Adrenal gland (tissue), 12 donors: Measurements from ENCODE around the gene DPEP1. TPM values are rescaled to one million over a fixed set of nuclear protein-coding genes. Genes with fewer than 3 reads are reported as not detected.

Source experiments
- DNase-seq, 7 donors: peaks; one replicate each; pipeline ENCODE4 v3.0.0-alpha.2; 2019 to 2020
- H3K27ac ChIP-seq, 5 donors: fragments of 200-600 bp; sonication (generic) in 4 of 5; 1 replicate in 3 of 5; 2 replicates in 2 of 5; pipeline versions ENCODE4 v1.5.1 to v1.8.0; 2016 to 2020; ENCODE audit warnings: mild to moderate bottlenecking in 1 of 5
- H3K27me3 ChIP-seq: fragments of 200-600 bp; 2 replicates; pipeline ENCODE4 v1.8.0; 2021
- H3K36me3 ChIP-seq, 2 donors: fragments of 200-600 bp; replicated peaks in 1 of 2; 1 replicate in 1 of 2; 2 replicates in 1 of 2; pipeline versions ENCODE4 v1.5.1 to v1.8.0; 2018 to 2022
- H3K4me1 ChIP-seq, 2 donors: fragments of 200-600 bp; replicated peaks in 1 of 2; 1 replicate in 1 of 2; 2 replicates in 1 of 2; pipeline versions ENCODE4 v1.5.1 to v1.8.0; 2018 to 2021
- H3K4me3 ChIP-seq, 4 donors: fragments of 200-600 bp; sonication (generic) in 3 of 4; one replicate each; pipeline ENCODE4 v1.5.1; 2016 to 2018
- H3K9me3 ChIP-seq, 3 donors: fragments of 200-600 bp; sonication (generic) in 1 of 3; replicated peaks in 1 of 3; 1 replicate in 2 of 3; 2 replicates in 1 of 3; pipeline versions ENCODE4 v1.5.1 to v1.8.0; 2016 to 2021
- POLR2A ChIP-seq, 2 donors: fragments of 450-650 bp; IDR thresholded peaks; one replicate each; pipeline ENCODE4 v1.6.1; 2017; ENCODE audit warnings: antibody characterized with exemption in 2 of 2, mild to moderate bottlenecking in 2 of 2, moderate library complexity in 1 of 2
- WGBS, 4 donors: extraction: QIAGEN DNeasy Blood & Tissue Kit in 2 of 4; methylation state at CpG; one replicate each; pipeline versions ENCODE4 v1.1.5 to v1.1.7; 2013 to 2017; 5-methylcytosine and 5-hydroxymethylcytosine counted together
- intact Hi-C, 2 donors: fragments of 100-400 bp; cut with DNase I; formaldehyde crosslinking; loops; one replicate each; pipeline versions ENCODE4 v1.14.1 to v1.15.0; 2022 to 2023
- polyA plus RNA-seq, 3 donors: library from polyadenylated mRNA; stranded (reverse); fragments of 200-250 nt in 2 of 3; fragments of 350-450 nt in 1 of 3; fragmentation: Illumina TruSeq in 1 of 3; extraction: RNeasy Lipid Tissue Mini Kit (QIAGEN cat#74804) in 1 of 3; gene quantifications; one replicate each; pipeline ENCODE4 v1.2.3, GENCODE V29; 2013 to 2014
- total RNA-seq, 9 donors: library from RNA; depleted of rRNA in 4 of 9; stranded (reverse); fragments of >200 nt in 4 of 9; fragments of 120-200 nt in 1 of 9; fragmentation: NEBNext Ultra II Directional in 1 of 9; extraction: Animal tissue kit (Norgen Biotek cat#: 25700) in 1 of 9; gene quantifications; one replicate each; pipeline versions ENCODE4 v1.1.0 to v1.2.4, GENCODE V29; 2013 to 2023
- TF ChIP-seq, protein P1 (sequence below), 6 experiments: fragments of 450-650 bp in 4 of 6; fragments of 200-600 bp in 2 of 6; sonication (generic) in 1 of 6; IDR thresholded peaks; 1 replicate in 5 of 6; 2 replicates in 1 of 6; pipeline versions ENCODE4 v1.5.1 to v1.8.0; 2016 to 2021; ENCODE audit warnings: antibody characterized with exemption in 6 of 6, mild to moderate bottlenecking in 2 of 6, moderate library complexity in 1 of 6
- donor health status: healthy with polysubstance abuse.
- donor health status: Bipolar disorder and iron deficiency.
- donor health status: DM: yes; HTN: yes; CAD: no.
- donor health status: DM: no; HTN: no; CAD: no.
- donor health status: DM: no; HTN: no; CAD: no.
- donor health status: DM: yes; HTN: yes; CAD: no.

The DPEP1 gene
- total and polyA plus RNA-seq, 12 donors: 0.44 to 27.3 (median 4.5) TPM

DNA sequence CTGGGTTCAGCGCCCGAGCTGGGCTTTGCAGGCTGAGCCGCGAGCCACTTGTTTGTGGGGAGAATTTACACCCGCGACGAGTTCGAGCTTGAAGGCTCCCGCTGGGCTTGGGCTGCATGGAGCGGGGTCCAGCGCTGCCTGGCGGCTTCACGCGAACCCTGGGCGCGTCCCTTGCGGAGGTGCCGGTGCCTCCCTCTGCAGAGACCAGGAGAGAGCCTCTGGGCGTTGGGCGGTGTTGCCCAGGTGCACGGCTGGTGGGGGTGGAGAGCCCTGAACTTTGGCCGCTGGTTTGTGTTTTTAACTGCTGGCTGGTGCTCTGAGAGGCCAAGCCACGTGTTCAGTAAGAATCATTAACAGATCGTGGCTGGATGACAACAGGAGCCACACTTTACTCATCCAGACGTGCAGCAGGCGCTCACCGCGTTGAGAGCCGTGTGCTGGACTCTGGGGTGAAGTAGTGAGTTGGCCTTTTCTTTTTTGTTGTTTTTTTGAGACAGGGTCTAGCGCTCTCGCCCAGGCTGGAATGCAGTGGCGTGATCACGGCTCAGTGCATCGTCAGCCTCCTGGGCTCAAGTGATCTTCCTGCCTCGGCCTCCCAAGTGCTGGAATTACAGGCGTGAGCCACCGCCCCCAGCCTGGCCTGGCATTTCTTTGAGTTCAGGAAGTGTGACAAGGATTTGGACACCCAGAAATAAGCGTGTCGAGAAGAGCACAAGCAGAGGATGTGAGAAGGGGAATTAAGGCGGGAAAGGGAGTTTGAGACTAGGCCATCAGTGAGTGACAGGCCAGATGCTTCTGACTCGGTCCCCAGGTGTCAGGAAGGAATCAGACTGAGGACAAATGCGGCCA lies 73.9 kb downstream of the DPEP1 start:
- WGBS, 4 donors: 12 to 26% (median 14%) methylated on average over 18 to 42 of the region's 42 CpGs
- peak in 1 of 7 donors; percentile 22 for DNase-seq
- TF ChIP-seq POLR2A (IDR thresholded peaks at IDR 0.05): no peak
- TF ChIP-seq, protein P1, sequence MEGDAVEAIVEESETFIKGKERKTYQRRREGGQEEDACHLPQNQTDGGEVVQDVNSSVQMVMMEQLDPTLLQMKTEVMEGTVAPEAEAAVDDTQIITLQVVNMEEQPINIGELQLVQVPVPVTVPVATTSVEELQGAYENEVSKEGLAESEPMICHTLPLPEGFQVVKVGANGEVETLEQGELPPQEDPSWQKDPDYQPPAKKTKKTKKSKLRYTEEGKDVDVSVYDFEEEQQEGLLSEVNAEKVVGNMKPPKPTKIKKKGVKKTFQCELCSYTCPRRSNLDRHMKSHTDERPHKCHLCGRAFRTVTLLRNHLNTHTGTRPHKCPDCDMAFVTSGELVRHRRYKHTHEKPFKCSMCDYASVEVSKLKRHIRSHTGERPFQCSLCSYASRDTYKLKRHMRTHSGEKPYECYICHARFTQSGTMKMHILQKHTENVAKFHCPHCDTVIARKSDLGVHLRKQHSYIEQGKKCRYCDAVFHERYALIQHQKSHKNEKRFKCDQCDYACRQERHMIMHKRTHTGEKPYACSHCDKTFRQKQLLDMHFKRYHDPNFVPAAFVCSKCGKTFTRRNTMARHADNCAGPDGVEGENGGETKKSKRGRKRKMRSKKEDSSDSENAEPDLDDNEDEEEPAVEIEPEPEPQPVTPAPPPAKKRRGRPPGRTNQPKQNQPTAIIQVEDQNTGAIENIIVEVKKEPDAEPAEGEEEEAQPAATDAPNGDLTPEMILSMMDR (IDR thresholded peaks at IDR 0.05): no peak
- intact Hi-C loops: no loop called here
- no peaks in the 10 kb centered on the region for H3K27me3 ChIP-seq
- H3K27ac ChIP-seq: peak overlapping the region in 3 of 5 donors; percentile 45 to 81 (median 59)
- no peaks in the 10 kb centered on the region for H3K9me3 ChIP-seq
- H3K4me3 ChIP-seq: peak overlapping the region; percentile 42 to 82 (median 68)
- H3K36me3 ChIP-seq: peaks cover 0 to 28% of the 10 kb centered on the region in 2 donors
- H3K4me1 ChIP-seq: peaks cover 8 to 10% of the 10 kb centered on the region in 2 donors

Other genes with a start within 250 kb of the DPEP1 start
- 100 to 1,000 TPM in 3 of 9 donors, 10 to 100 TPM in 6; 29.7 to 127 (median 83.5) TPM for gene ANKRD11, start 123.1 kb upstream of the DPEP1 start, total RNA-seq
- 100 to 1,000 TPM in 1 of 3 donors, 10 to 100 TPM in 2; 56.3 to 125 (median 76.6) TPM for gene ANKRD11, start 123.1 kb upstream of the DPEP1 start, polyA plus RNA-seq
- 100 to 1,000 TPM in 8 of 9 donors, 10 to 100 TPM in 1; 91.0 to 246 (median 138) TPM for gene SPG7, start 105.2 kb upstream of the DPEP1 start, total RNA-seq
- 100 to 1,000 TPM in 2 of 3 donors, 10 to 100 TPM in 1; 57.1 to 250 (median 247) TPM for gene SPG7, start 105.2 kb upstream of the DPEP1 start, polyA plus RNA-seq
- over 10,000 TPM in 1 of 9 donors, 1,000 to 10,000 TPM in 8; 1,683 to 12,881 (median 2,396) TPM for gene RPL13, start 53.0 kb upstream of the DPEP1 start, total RNA-seq
- 1,000 to 10,000 TPM in 2 of 3 donors, 100 to 1,000 TPM in 1; 893 to 8,950 (median 4,547) TPM for gene RPL13, start 53.0 kb upstream of the DPEP1 start, polyA plus RNA-seq
- gene CPNE7, start 37.9 kb upstream of the DPEP1 start, total RNA-seq: 1 to 10 TPM in 2 of 9 donors, under 1 TPM in 4, not detected in 3; 0.15 to 1.8 (median 0.45) TPM
- gene CPNE7, start 37.9 kb upstream of the DPEP1 start, polyA plus RNA-seq: 1 to 10 TPM in 1 of 3 donors, under 1 TPM in 2; 0.35 to 6.8 (median 0.94) TPM
- gene CHMP1A, start 44.1 kb downstream of the DPEP1 start, total RNA-seq: 10 to 100 TPM; 50.7 to 100.0 (median 64.4) TPM
- gene CHMP1A, start 44.1 kb downstream of the DPEP1 start, polyA plus RNA-seq: 10 to 100 TPM; 32.5 to 91.5 (median 79.0) TPM
- gene SPATA33, start 44.2 kb downstream of the DPEP1 start, total RNA-seq: 1 to 10 TPM; 1.9 to 7.5 (median 4.1) TPM
- 10 to 100 TPM in 1 of 3 donors, 1 to 10 TPM in 2; 5.1 to 13.5 (median 6.5) TPM for gene SPATA33, start 44.2 kb downstream of the DPEP1 start, polyA plus RNA-seq
- 100 to 1,000 TPM in 1 of 9 donors, 10 to 100 TPM in 8; 31.5 to 127 (median 62.1) TPM for gene CDK10, start 73.0 kb downstream of the DPEP1 start, total RNA-seq
- 100 to 1,000 TPM in 2 of 3 donors, 10 to 100 TPM in 1; 29.5 to 289 (median 159) TPM for gene CDK10, start 73.0 kb downstream of the DPEP1 start, polyA plus RNA-seq
- gene SPATA2L, start 88.1 kb downstream of the DPEP1 start, total RNA-seq: 10 to 100 TPM in 5 of 9 donors, 1 to 10 TPM in 4; 3.0 to 29.4 (median 10.4) TPM
- gene SPATA2L, start 88.1 kb downstream of the DPEP1 start, polyA plus RNA-seq: 10 to 100 TPM in 2 of 3 donors, under 1 TPM in 1; 0.20 to 17.5 (median 17.4) TPM
- 10 to 100 TPM in 8 of 9 donors, 1 to 10 TPM in 1; 7.2 to 39.5 (median 23.2) TPM for gene VPS9D1, start 107.3 kb downstream of the DPEP1 start, total RNA-seq
- gene VPS9D1, start 107.3 kb downstream of the DPEP1 start, polyA plus RNA-seq: 100 to 1,000 TPM in 1 of 3 donors, 10 to 100 TPM in 1, 1 to 10 TPM in 1; 3.9 to 102 (median 62.3) TPM
- 10 to 100 TPM; 11.8 to 35.0 (median 21.8) TPM for gene ZNF276, start 107.9 kb downstream of the DPEP1 start, total RNA-seq
- 10 to 100 TPM in 2 of 3 donors, 1 to 10 TPM in 1; 9.3 to 84.5 (median 76.0) TPM for gene ZNF276, start 107.9 kb downstream of the DPEP1 start, polyA plus RNA-seq
- 10 to 100 TPM in 1 of 9 donors, 1 to 10 TPM in 8; 1.6 to 12.1 (median 3.3) TPM for gene FANCA, start 203.0 kb downstream of the DPEP1 start, total RNA-seq
- 1 to 10 TPM; 2.3 to 7.8 (median 4.7) TPM for gene FANCA, start 203.0 kb downstream of the DPEP1 start, polyA plus RNA-seq
- 10 to 100 TPM in 2 of 9 donors, 1 to 10 TPM in 7; 2.8 to 14.4 (median 4.5) TPM for gene SPIRE2, start 214.8 kb downstream of the DPEP1 start, total RNA-seq
- 10 to 100 TPM in 1 of 3 donors, 1 to 10 TPM in 2; 2.8 to 14.2 (median 7.8) TPM for gene SPIRE2, start 214.8 kb downstream of the DPEP1 start, polyA plus RNA-seq